HG02884 (cell line): ENCODE measurements around the gene SLC25A36.
"Not testable (repeated sequence)": the region's sequence is repeated elsewhere in the genome, so short reads cannot be mapped to it uniquely, and the experiment has no call there.

Experiments
- ATAC-seq: cut with Tn5 transposase; IDR thresholded peaks from one replicate; pipeline ENCODE4 v1.9.1; 2021; ENCODE audit warnings: mild to moderate bottlenecking, moderate library complexity; ENCODE audit not compliant: unreplicated experiment

Gene SLC25A36

GRCh38 chr3:140931016-140931454, 10.6 kb upstream of the SLC25A36 start:
- ATAC-seq, result no peak

GRCh38 chr3:140931801-140932200, 9.8 kb upstream of the SLC25A36 start:
- no peak for ATAC-seq

- ATAC-seq, result no peak
Observed at GRCh38 chr3:140933109-140933508, 8.5 kb upstream of the SLC25A36 start.

- ATAC-seq, result no peak
Observed at GRCh38 chr3:140933552-140933951, 8.1 kb upstream of the SLC25A36 start.

- not testable (repeated sequence) for ATAC-seq
Observed at GRCh38 chr3:140939305-140939704, 2.3 kb upstream of the SLC25A36 start.

GRCh38 chr3:140941090-140941433, 574 bp upstream of the SLC25A36 start:
- no peak for ATAC-seq

GRCh38 chr3:140942221-140943104, 827 bp downstream of the SLC25A36 start:
- peak; percentile 45 for ATAC-seq

- no peak for ATAC-seq
Observed at GRCh38 chr3:140943781-140944552, 2.3 kb downstream of the SLC25A36 start.

- ATAC-seq, result no peak
Observed at GRCh38 chr3:140948460-140949249, 7.0 kb downstream of the SLC25A36 start.

- ATAC-seq, result no peak
Observed at GRCh38 chr3:140950144-140950543, 8.5 kb downstream of the SLC25A36 start.

GRCh38 chr3:140950863-140951262, 9.2 kb downstream of the SLC25A36 start:
- no peak for ATAC-seq

GRCh38 chr3:140951750-140952149, 10.1 kb downstream of the SLC25A36 start:
- not testable (repeated sequence) for ATAC-seq

GRCh38 chr3:140953028-140953960, 11.7 kb downstream of the SLC25A36 start:
- no peak for ATAC-seq

GRCh38 chr3:140954576-140954975, 12.9 kb downstream of the SLC25A36 start:
- no peak for ATAC-seq

GRCh38 chr3:140955645-140956044, 14.0 kb downstream of the SLC25A36 start:
- no peak for ATAC-seq

- ATAC-seq, result no peak
Observed at GRCh38 chr3:140956058-140956835, 14.6 kb downstream of the SLC25A36 start.

- no peak for ATAC-seq
Observed at GRCh38 chr3:140972833-140973232, 31.2 kb downstream of the SLC25A36 start.

- no peak for ATAC-seq
Observed at GRCh38 chr3:140974900-140975299, 33.3 kb downstream of the SLC25A36 start.

GRCh38 chr3:140980663-140981062, 39.0 kb downstream of the SLC25A36 start:
- no peak for ATAC-seq
